ENCODE data around the gene SIN3B. TPM values are rescaled to one million over a fixed set of nuclear protein-coding genes. Genes with fewer than 3 reads are reported as not detected.

SIN3B gene
- total RNA-seq, 1 donor from 2014 or later: 59.9 TPM

DNA sequence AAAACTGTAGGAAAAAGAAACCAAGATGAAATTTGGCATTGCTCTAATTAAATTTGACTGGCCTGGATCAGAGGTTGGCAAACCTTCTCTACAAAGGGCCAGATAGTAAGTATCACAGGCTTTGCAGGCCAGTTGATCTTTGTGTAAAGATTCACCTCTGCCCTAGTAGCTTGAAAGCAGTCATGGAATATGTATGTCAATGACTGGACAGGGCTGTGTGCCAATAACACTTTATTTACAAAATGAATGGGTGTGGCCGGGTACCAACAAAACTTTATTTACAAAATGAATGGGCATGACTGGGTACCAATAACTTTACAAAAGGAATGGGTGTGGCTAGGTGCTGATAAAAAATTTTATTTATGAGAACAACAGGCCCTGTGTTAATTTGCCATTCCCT, 20.0 kb downstream of the SIN3B start:
- H3K4me3 Mint-ChIP-seq: no peak overlapping the region
- H3K9me3 Mint-ChIP-seq: no peaks in the 10 kb centered on the region
- TF ChIP-seq, protein P1, sequence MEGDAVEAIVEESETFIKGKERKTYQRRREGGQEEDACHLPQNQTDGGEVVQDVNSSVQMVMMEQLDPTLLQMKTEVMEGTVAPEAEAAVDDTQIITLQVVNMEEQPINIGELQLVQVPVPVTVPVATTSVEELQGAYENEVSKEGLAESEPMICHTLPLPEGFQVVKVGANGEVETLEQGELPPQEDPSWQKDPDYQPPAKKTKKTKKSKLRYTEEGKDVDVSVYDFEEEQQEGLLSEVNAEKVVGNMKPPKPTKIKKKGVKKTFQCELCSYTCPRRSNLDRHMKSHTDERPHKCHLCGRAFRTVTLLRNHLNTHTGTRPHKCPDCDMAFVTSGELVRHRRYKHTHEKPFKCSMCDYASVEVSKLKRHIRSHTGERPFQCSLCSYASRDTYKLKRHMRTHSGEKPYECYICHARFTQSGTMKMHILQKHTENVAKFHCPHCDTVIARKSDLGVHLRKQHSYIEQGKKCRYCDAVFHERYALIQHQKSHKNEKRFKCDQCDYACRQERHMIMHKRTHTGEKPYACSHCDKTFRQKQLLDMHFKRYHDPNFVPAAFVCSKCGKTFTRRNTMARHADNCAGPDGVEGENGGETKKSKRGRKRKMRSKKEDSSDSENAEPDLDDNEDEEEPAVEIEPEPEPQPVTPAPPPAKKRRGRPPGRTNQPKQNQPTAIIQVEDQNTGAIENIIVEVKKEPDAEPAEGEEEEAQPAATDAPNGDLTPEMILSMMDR (conservative IDR thresholded peaks at IDR 0.05): no peak
- H3K27me3 Mint-ChIP-seq (ENCODE audit: low read depth): no peaks in the 10 kb centered on the region
- H3K27ac Mint-ChIP-seq (ENCODE audit: unreplicated experiment): no peak overlapping the region
- peaks cover 7% of the 10 kb centered on the region for H3K36me3 Mint-ChIP-seq (ENCODE audit: low read depth)
- DNase-seq (ENCODE audit: low read depth, low spot score): no peak
- H3K4me1 Mint-ChIP-seq: no peaks in the 10 kb centered on the region

DNA sequence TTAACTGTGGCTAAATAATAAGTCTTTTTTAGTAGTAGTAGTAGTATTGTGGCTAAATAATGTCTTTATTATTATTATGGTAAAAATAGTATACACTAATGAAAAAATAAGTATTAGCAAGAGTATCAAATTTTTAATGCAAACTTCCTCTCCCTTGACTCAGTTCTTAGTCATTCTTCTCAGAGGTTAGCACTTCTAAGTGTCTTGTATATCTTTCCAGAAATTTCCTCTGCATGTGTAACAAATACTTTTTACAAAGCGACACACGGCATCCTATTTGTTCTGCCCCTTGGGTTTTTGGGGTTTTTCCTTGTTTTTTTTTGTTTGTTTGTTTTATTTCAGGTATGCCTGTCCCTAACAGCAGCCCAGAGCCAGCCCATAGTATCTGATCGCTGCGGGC, 20.9 kb downstream of the SIN3B start:
- Mint-ChIP-seq H3K27ac (ENCODE audit: unreplicated experiment) (no peak overlapping the region), H3K4me1 (no peaks in the 10 kb centered on the region), H3K4me3 (no peak overlapping the region), H3K36me3 (ENCODE audit: low read depth) (peaks cover 5% of the 10 kb centered on the region), H3K27me3 (ENCODE audit: low read depth) (no peaks in the 10 kb centered on the region), H3K9me3 (no peaks in the 10 kb centered on the region)
- DNase-seq (ENCODE audit: low read depth, low spot score): no peak
- TF ChIP-seq, protein P1 (conservative IDR thresholded peaks at IDR 0.05): no peak

DNA sequence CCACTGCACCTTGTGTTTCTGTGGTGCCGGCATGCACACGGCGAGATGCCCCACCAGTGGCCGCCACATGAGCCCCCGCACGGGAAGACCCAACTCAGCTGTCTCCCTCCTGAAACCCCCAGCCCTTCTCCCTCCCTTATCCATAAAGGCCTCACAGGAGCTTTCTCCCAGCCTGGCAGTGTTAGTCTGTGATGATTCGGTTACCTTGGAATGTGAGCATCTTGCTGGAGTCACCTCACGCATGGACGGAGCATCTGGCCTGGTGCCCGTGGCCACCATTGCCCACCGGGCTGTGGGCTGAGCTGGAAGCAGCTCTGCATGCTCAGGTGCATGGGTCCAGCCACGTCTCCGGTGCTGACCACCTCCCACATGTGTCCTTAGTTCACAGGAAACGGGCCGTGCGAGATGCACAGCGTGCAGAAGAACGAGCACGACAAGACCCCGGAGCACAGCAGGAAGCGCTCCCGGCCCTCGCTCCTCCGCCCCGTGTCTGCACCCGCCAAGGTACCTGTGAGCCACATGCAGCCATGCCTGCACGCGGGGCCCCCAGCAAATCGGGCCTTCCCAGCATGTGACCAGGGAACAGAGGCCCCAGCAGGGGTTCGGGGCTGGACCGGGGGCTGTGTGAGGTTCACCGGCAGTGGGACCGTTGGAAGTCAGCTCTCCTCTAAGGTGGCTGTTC, 22.0 kb downstream of the SIN3B start:
- Mint-ChIP-seq H3K36me3 (ENCODE audit: low read depth) (peaks cover 5% of the 10 kb centered on the region), H3K4me3 (no peak overlapping the region), H3K4me1 (no peaks in the 10 kb centered on the region), H3K27ac (ENCODE audit: unreplicated experiment) (no peak overlapping the region), H3K9me3 (no peaks in the 10 kb centered on the region), H3K27me3 (ENCODE audit: low read depth) (no peaks in the 10 kb centered on the region)
- TF ChIP-seq, protein P1 (conservative IDR thresholded peaks at IDR 0.05): no peak
- no peak for DNase-seq (ENCODE audit: low read depth, low spot score)

DNA sequence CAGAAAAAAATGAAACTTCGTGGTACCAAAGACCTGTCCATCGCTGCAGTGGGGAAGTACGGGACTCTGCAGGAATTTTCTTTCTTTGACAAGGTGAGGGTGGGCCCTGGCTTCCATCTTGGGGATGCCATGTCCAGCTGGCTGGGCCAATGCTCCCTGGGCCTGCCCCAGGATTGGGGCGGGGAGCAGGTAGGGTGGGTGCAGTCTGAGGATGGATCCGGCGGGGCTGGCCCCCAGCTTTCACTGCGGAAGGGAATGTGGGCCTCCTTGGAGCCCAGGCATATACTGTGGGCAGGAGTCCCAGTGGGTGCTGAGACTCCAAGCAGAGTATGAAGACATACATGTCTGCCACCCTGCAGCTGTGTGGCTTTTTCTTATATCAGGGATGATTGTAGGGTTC, 23.9 kb downstream of the SIN3B start:
- H3K9me3 Mint-ChIP-seq: no peaks in the 10 kb centered on the region
- H3K27ac Mint-ChIP-seq (ENCODE audit: unreplicated experiment): no peak overlapping the region
- TF ChIP-seq, protein P1 (conservative IDR thresholded peaks at IDR 0.05): no peak
- no peaks in the 10 kb centered on the region for H3K4me1 Mint-ChIP-seq
- H3K4me3 Mint-ChIP-seq: no peak overlapping the region
- peaks cover 7% of the 10 kb centered on the region for H3K36me3 Mint-ChIP-seq (ENCODE audit: low read depth)
- no peak for DNase-seq (ENCODE audit: low read depth, low spot score)
- no peaks in the 10 kb centered on the region for H3K27me3 Mint-ChIP-seq (ENCODE audit: low read depth)

DNA sequence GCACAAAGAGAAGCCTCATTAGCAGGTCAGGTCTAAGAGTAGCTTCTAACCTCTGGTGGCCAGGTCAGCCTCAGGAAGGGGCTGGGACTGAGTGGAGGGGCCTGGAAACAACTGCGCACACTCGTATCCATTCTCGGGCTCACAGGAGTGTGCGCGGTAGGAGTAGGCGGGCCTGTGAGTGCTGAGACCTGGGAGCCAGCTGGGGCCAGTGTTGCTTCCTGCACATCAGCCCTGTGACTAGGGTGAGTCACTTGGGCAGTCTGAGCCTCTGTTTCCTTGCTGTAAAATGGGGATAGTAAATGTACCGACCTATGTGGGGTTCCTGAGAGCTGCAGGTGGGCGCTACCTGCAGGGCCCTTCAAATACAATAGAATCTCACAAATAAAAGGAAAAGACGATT, 26.9 kb downstream of the SIN3B start:
- Mint-ChIP-seq H3K27ac (ENCODE audit: unreplicated experiment) (no peak overlapping the region), H3K4me3 (no peak overlapping the region), H3K9me3 (no peaks in the 10 kb centered on the region), H3K27me3 (ENCODE audit: low read depth) (no peaks in the 10 kb centered on the region), H3K36me3 (ENCODE audit: low read depth) (peaks cover 5% of the 10 kb centered on the region), H3K4me1 (peaks cover 6% of the 10 kb centered on the region)
- TF ChIP-seq, protein P1 (conservative IDR thresholded peaks at IDR 0.05): no peak
- no peak for DNase-seq (ENCODE audit: low read depth, low spot score)

Data from neural crest cell (in vitro differentiated cells).